GM12878 (cell line): ENCODE measurements around the gene HSPB6. TPM values are rescaled to one million over a fixed set of nuclear protein-coding genes. Genes with fewer than 3 reads are reported as not detected.

Experiments used
- ATAC-seq: fragments of 200-7000 bp; cut with Tn5 transposase; 3 replicates; pipeline ENCODE4 v1.9.1; 2020; ENCODE audit warnings: mild to moderate bottlenecking, moderate library complexity
- BruUV-seq: library from RNA; stranded (reverse); fragments of 400-500 nt; replicated peaks from 2 replicates; lab custom pipeline; 2021; lab: Mats Ljungman, UMichigan
- CTCF ChIA-PET: fragments of 300-600 bp; sonication (Branson Sonifier 250); formaldehyde crosslinking; extraction: SDS; loops from one replicate; lab custom pipeline; 2021; ENCODE audit warnings: inconsistent platforms; lab: Yijun Ruan, JAX
- POLR2A ChIA-PET: fragments of 350-600 bp; formaldehyde crosslinking; extraction: SDS; loops from one replicate; lab custom pipeline; 2021; ENCODE audit warnings: inconsistent platforms; lab: Charles Lee
- RAD21 ChIA-PET: fragments of 300-600 bp; sonication (Branson Sonifier 250); formaldehyde crosslinking; loops from one replicate; lab custom pipeline; 2023; ENCODE audit warnings: antibody characterized with exemption; ENCODE audit not compliant: unreplicated experiment; lab: Charles Lee
- SMC1A ChIA-PET: fragments of 300-600 bp; sonication (Branson Sonifier 250); formaldehyde crosslinking; loops from one replicate; lab custom pipeline; 2023; ENCODE audit not compliant: unreplicated experiment, uncharacterized antibody; lab: Charles Lee
- DNase-seq: peaks from one replicate; pipeline ENCODE4 v3.0.0-alpha.2; 2011; ENCODE audit warnings: low read depth, low spot score
- FAIRE-seq: peaks from 3 replicates; lab custom pipeline; 2011; peaks lifted over from hg19 to GRCh38; lab: Jason Lieb, UNC
- H2AFZ ChIP-seq: 2 replicates; pipeline ENCODE4 v1.6.0; 2011; ENCODE audit warnings: low read depth, low read length, control low read depth; ENCODE audit not compliant: control insufficient read depth
- H3K27ac ChIP-seq: 2 replicates; pipeline ENCODE4 v1.5.1; 2011; ENCODE audit warnings: control low read depth; ENCODE audit not compliant: control insufficient read depth, insufficient read depth
- H3K27me3 ChIP-seq, 2 experiments: replicated peaks in 1 of 2; 2 replicates each; pipeline versions ENCODE4 v1.6.0 to v1.6.1; 2011; ENCODE audit warnings: low read length in 1 of 2; ENCODE audit not compliant: control insufficient read depth in 2 of 2, insufficient read depth in 2 of 2
- H3K36me3 ChIP-seq, 2 experiments: 2 replicates each; pipeline ENCODE4 v1.5.1; 2011; ENCODE audit warnings: low read length in 1 of 2; ENCODE audit not compliant: control insufficient read depth in 2 of 2, insufficient read depth in 2 of 2
- H3K4me1 ChIP-seq: 2 replicates; pipeline ENCODE4 v1.6.1; 2011; ENCODE audit warnings: mild to moderate bottlenecking, low read length, moderate library complexity, mixed read lengths; ENCODE audit not compliant: control insufficient read depth, insufficient read depth
- H3K4me2 ChIP-seq: 2 replicates; pipeline ENCODE4 v1.6.0; 2011; ENCODE audit warnings: control low read depth; ENCODE audit not compliant: control insufficient read depth, insufficient read depth
- H3K4me3 ChIP-seq: fragments of 200-600 bp; sonication (generic); 2 replicates; pipeline ENCODE4 v1.5.1; 2016
- H3K79me2 ChIP-seq: 2 replicates; pipeline ENCODE4 v1.6.0; 2011; ENCODE audit warnings: low read length; ENCODE audit not compliant: control insufficient read depth, insufficient read depth
- H3K9ac ChIP-seq: 2 replicates; pipeline ENCODE4 v1.8.0; 2011; ENCODE audit warnings: low read length, control low read depth, mixed read lengths; ENCODE audit not compliant: control insufficient read depth, insufficient read depth
- H3K9me3 ChIP-seq: replicated peaks from 3 replicates; pipeline ENCODE4 v1.5.1; 2011; ENCODE audit warnings: mild to moderate bottlenecking, low read length; ENCODE audit not compliant: control insufficient read depth, insufficient read depth
- H4K20me1 ChIP-seq: 2 replicates; pipeline ENCODE4 v1.6.0; 2011; ENCODE audit not compliant: control insufficient read depth, insufficient read depth
- BHLHE40 ChIP-seq, 2 experiments: fragments of 450-650 bp in 1 of 2; IDR thresholded peaks; 2 replicates each; pipeline ENCODE4 v1.6.1; 2011 to 2017; ENCODE audit warnings: low read depth in 2 of 2, borderline replicate concordance in 1 of 2, improper control_type of control experiment in 1 of 2, low read length in 1 of 2, mild to moderate bottlenecking in 1 of 2
- CBX3 ChIP-seq: fragments of 200-600 bp; sonication (generic); IDR thresholded peaks from 2 replicates; pipeline ENCODE4 v1.6.1; 2016; ENCODE audit warnings: low read depth, borderline replicate concordance
- E2F8 ChIP-seq: fragments of 450-650 bp; IDR thresholded peaks from 2 replicates; pipeline ENCODE4 v1.6.1; 2018; ENCODE audit warnings: mild to moderate bottlenecking, low read depth, moderate library complexity; ENCODE audit not compliant: partially characterized antibody
- ELK1 ChIP-seq: IDR thresholded peaks from 2 replicates; pipeline ENCODE4 v1.6.1; 2012; ENCODE audit warnings: low read depth, low read length, improper control_type of control experiment
- ESRRA ChIP-seq: IDR thresholded peaks from 2 replicates; pipeline ENCODE4 v1.6.1; 2012; ENCODE audit warnings: mild to moderate bottlenecking, low read length, improper control_type of control experiment
- FOXM1 ChIP-seq: IDR thresholded peaks from 2 replicates; pipeline ENCODE4 v1.6.1; 2012; ENCODE audit warnings: low read depth, mild to moderate bottlenecking, inconsistent platforms, low read length, moderate library complexity
- HDAC6 ChIP-seq: fragments of 200-600 bp; sonication (generic); IDR thresholded peaks from one replicate; pipeline ENCODE4 v1.8.0; 2017; ENCODE audit warnings: antibody characterized with exemption; ENCODE audit not compliant: unreplicated experiment
- KDM1A ChIP-seq: fragments of 200-600 bp; sonication (generic); IDR thresholded peaks from 2 replicates; pipeline ENCODE4 v1.6.1; 2016; ENCODE audit warnings: borderline replicate concordance
- LARP7 ChIP-seq: fragments of 450-650 bp; IDR thresholded peaks from 2 replicates; pipeline ENCODE4 v1.6.1; 2017; ENCODE audit warnings: mild to moderate bottlenecking
- MAX ChIP-seq: IDR thresholded peaks from 2 replicates; pipeline ENCODE4 v1.6.1; 2012; ENCODE audit warnings: low read depth, low read length, improper control_type of control experiment
- MYC ChIP-seq: IDR thresholded peaks from 2 replicates; pipeline ENCODE4 v1.6.1; 2011; ENCODE audit warnings: mild to moderate bottlenecking, low read length, moderate library complexity, inconsistent platforms; ENCODE audit not compliant: insufficient read depth, insufficient replicate concordance, insufficient read length, severe bottlenecking
- NBN ChIP-seq: fragments of 450-650 bp; IDR thresholded peaks from 2 replicates; pipeline ENCODE4 v1.6.1; 2016
- NFIC ChIP-seq: IDR thresholded peaks from 2 replicates; pipeline ENCODE4 v1.6.1; 2012; ENCODE audit warnings: low read depth, mild to moderate bottlenecking, inconsistent platforms, low read length, moderate library complexity
- PAX8 ChIP-seq: fragments of 450-650 bp; IDR thresholded peaks from 2 replicates; pipeline ENCODE4 v1.6.1; 2017; ENCODE audit warnings: mild to moderate bottlenecking, moderate library complexity
- SP1 ChIP-seq: IDR thresholded peaks from one replicate; pipeline ENCODE4 v1.6.1; 2011; ENCODE audit warnings: low read depth, low read length
- SRF ChIP-seq, 2 experiments: IDR thresholded peaks; 2 replicates each; pipeline ENCODE4 v1.6.1; 2011; ENCODE audit warnings: low read depth in 2 of 2, low read length in 2 of 2, mild to moderate bottlenecking in 1 of 2, moderate library complexity in 1 of 2
- ZNF384 ChIP-seq: IDR thresholded peaks from 2 replicates; pipeline ENCODE4 v1.6.1; 2012; ENCODE audit warnings: low read depth, mild to moderate bottlenecking, low read length, improper control_type of control experiment, borderline replicate concordance
- WGBS: methylation state at CpG from one replicate; pipeline ENCODE4 v1.1.6; 2016; ENCODE audit warnings: low lambda C conversion rate; ENCODE audit not compliant: insufficient replicate concordance, insufficient coverage; ENCODE audit errors: missing lambda C conversion rate; 5-methylcytosine and 5-hydroxymethylcytosine counted together
- in situ Hi-C: fragments of 300-500 bp; cut with MboI; formaldehyde crosslinking; loops from 9 replicates; pipeline ENCODE4 v1.14.3; 2018; ENCODE audit warnings: mixed read lengths
- intact Hi-C: fragments of 100-400 bp; cut with micrococcal nuclease; formaldehyde crosslinking; loops from one replicate; pipeline ENCODE4 v1.14.2; 2022; ENCODE audit not compliant: unreplicated experiment
- polyA plus RNA-seq, 11 experiments: library from polyadenylated mRNA; depleted of rRNA in 4 of 11; unstranded in 6 of 11; stranded (reverse) in 5 of 11; fragments of >200 nt; fragmentation: Nextera tagmentation in 4 of 11; fragmentation: Illumina TruSeq in 1 of 11; extraction: Ambion mirVana in 4 of 11; extraction: Trizol in 1 of 11; gene quantifications; 1 replicate in 1 of 11; 2 replicates in 10 of 11; pipeline versions ENCODE4 v1.2.1 to v1.2.3, GENCODE V29; 2011 to 2016; ENCODE audit warnings: inconsistent platforms in 2 of 11, missing spikeins in 2 of 11, low read depth in 1 of 11
- total RNA-seq, 4 experiments: library from RNA; depleted of rRNA in 3 of 4; stranded (reverse); fragments of >200 nt in 3 of 4; fragmentation: Illumina TruSeq in 1 of 4; extraction: Trizol in 1 of 4; gene quantifications; 2 replicates each; pipeline versions ENCODE4 v1.2.1 to v1.2.3, GENCODE V29; 2013 to 2021

HSPB6 gene
- total and polyA plus RNA-seq, 10 of the 15 experiments (the other 5 are each of a cell fraction or from before 2014, with no cell fraction given): 0.09 to 1.6 (median 0.36) TPM; not detected in 4

GRCh38 chr19:35777961-35778360 is 21.1 kb upstream of the HSPB6 start:
- no peak for TF ChIP-seq MYC
- no peak for TF ChIP-seq BHLHE40 (IDR thresholded peaks at IDR 0.05; ENCODE audit: borderline replicate concordance in 1 of 2, low read depth in 2 of 2, low read length in 1 of 2)
- TF ChIP-seq ZNF384: no peak
- no peak for TF ChIP-seq FOXM1
- TF ChIP-seq SP1: no peak
- no peak for TF ChIP-seq CBX3
- TF ChIP-seq HDAC6: no peak
- TF ChIP-seq ELK1: no peak
- no peak for TF ChIP-seq KDM1A
- TF ChIP-seq NFIC: no peak
- TF ChIP-seq ESRRA: no peak
- TF ChIP-seq MAX: no peak
- no peak for TF ChIP-seq PAX8
- no peak for TF ChIP-seq NBN
- no peak for TF ChIP-seq E2F8
- no peak for TF ChIP-seq LARP7
- no peak for TF ChIP-seq SRF (IDR thresholded peaks at IDR 0.05; ENCODE audit: low read depth in 2 of 2, low read length in 2 of 2)
- Histone ChIP-seq H3K4me2 (no peak overlapping the region), H3K9me3 (no peaks in the 10 kb centered on the region), H3K27me3 (no peaks in the 10 kb centered on the region), H3K4me1 (no peaks in the 10 kb centered on the region), H3K79me2 (no peaks in the 10 kb centered on the region), H3K9ac (no peak overlapping the region), H3K27ac (no peak overlapping the region), H4K20me1 (no peaks in the 10 kb centered on the region), H3K4me3 (no peak overlapping the region), H3K36me3 (no peaks in the 10 kb centered on the region; a peak in 1 of 4 replicates), H2AFZ (no peak overlapping the region)
- ATAC-seq: no peak
- CTCF ChIA-PET: no interaction called here
- POLR2A ChIA-PET: no interaction called here
- intact Hi-C loops (no loop called here), in situ Hi-C loops (no loop called here)
- BruUV-seq: no TSS peak
- SMC1A ChIA-PET: no interaction called here
- FAIRE-seq: no peak
- DNase-seq: no peak
- RAD21 ChIA-PET: interaction anchor here (1.3 kb wide), 1 partner anchor 30 kb away, joined by 3 read pairs; the partner anchor contains the start of gene LIN37
- 67% methylated on average over 7 of the region's 7 CpGs for WGBS
